HG02759 (cell line): ENCODE measurements around the gene LTBP3.
"Not testable (repeated sequence)": the region's sequence is repeated elsewhere in the genome, so short reads cannot be mapped to it uniquely, and the experiment has no call there.

Source experiments
- ATAC-seq: cut with Tn5 transposase; IDR thresholded peaks from one replicate; pipeline ENCODE4 v1.9.1; 2021; ENCODE audit warnings: mild to moderate bottlenecking, moderate library complexity; ENCODE audit not compliant: unreplicated experiment

Gene LTBP3

GRCh38 chr11:65538232-65538914 lies 19.8 kb downstream of the LTBP3 start:
- no peak for ATAC-seq

DNA sequence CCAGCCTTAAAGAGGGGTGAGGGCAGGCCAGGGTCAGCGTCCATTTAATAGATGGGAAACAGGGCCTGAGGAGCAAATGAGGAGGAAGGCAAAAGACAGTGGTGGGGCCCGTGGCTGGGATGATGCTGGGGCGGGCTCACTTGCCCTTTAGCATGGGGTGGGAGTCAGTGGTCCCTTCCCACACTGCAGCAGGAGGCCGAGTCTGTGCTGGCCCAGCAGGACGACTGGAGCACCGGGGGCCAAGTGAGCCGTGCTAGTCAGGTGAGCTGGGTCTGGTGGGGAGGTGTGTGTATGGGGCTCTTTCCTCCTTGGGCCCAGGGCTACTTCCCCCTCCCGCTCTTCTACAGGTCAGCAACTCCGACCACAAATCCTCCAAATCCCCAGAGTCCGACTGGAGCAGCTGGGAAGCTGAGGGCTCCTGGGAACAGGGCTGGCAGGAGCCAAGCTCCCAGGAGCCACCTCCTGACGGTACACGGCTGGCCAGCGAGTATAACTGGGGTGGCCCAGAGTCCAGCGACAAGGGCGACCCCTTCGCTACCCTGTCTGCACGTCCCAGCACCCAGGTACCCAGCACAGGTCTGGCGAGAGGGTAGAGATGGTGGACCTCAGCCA lies 20.4 kb downstream of the LTBP3 start:
- ATAC-seq: no peak

- ATAC-seq: no peak
These were observed 20.9 kb downstream of the LTBP3 start for GRCh38 chr11:65537296-65537597.

GRCh38 chr11:65536412-65537295 lies 21.5 kb downstream of the LTBP3 start:
- no peak for ATAC-seq

- ATAC-seq: no peak
These were observed 23.1 kb downstream of the LTBP3 start for GRCh38 chr11:65535102-65535501.

GRCh38 chr11:65532388-65533064 lies 25.6 kb downstream of the LTBP3 start:
- ATAC-seq: no peak

- no peak for ATAC-seq
These were observed 28.0 kb downstream of the LTBP3 start for GRCh38 chr11:65530157-65530496.

- ATAC-seq: no peak
These were observed 28.5 kb downstream of the LTBP3 start for GRCh38 chr11:65529475-65530156.

- ATAC-seq: no peak
These were observed 29.3 kb downstream of the LTBP3 start for GRCh38 chr11:65528819-65529350.

- ATAC-seq: no peak
These were observed 31.4 kb downstream of the LTBP3 start for GRCh38 chr11:65526744-65527143.

DNA sequence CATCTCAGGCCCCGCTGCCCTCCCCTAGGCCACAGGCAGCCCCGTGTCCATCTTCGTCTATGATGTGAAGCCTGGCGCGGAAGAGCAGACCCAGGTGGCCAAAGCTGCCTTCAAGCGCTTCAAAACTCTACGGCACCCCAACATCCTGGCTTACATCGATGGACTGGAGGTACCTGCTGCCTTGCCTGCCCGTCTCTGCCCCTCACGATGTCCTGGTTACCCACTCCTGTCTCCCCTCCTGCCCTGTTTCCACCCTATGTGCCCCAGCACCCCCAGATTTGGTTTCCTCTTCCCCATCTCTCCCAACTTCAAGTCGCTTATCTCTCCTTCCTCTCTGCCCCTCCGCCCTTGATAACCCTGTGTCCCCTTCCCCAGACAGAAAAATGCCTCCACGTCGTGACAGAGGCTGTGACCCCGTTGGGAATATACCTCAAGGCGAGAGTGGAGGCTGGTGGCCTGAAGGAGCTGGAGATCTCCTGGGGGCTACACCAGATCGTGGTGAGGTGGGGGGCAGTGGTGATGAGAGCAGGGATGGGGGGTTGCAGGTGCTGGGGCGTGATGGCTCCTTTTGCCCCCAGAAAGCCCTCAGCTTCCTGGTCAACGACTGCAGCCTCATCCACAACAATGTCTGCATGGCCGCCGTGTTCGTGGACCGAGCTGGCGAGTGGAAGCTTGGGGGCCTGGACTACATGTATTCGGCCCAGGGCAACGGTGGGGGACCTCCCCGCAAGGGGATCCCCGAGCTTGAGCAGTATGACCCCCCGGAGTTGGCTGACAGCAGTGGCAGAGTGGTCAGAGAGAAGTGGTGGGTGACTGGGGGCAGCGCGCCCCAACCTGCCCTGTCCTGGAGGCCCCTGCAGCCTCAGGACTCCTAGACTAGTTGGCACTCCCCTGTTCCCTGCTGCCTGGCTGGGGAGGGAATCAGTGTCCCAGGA lies 32.3 kb downstream of the LTBP3 start:
- no peak for ATAC-seq

GRCh38 chr11:65524741-65525545 lies 33.2 kb downstream of the LTBP3 start, which contains the start of gene SCYL1:
Gene SCYL1, plus strand, starts transcription at chr11:65525083. Its CDS starts 71 bp downstream, at chr11:65525154.
- peak; percentile 68 for ATAC-seq

DNA sequence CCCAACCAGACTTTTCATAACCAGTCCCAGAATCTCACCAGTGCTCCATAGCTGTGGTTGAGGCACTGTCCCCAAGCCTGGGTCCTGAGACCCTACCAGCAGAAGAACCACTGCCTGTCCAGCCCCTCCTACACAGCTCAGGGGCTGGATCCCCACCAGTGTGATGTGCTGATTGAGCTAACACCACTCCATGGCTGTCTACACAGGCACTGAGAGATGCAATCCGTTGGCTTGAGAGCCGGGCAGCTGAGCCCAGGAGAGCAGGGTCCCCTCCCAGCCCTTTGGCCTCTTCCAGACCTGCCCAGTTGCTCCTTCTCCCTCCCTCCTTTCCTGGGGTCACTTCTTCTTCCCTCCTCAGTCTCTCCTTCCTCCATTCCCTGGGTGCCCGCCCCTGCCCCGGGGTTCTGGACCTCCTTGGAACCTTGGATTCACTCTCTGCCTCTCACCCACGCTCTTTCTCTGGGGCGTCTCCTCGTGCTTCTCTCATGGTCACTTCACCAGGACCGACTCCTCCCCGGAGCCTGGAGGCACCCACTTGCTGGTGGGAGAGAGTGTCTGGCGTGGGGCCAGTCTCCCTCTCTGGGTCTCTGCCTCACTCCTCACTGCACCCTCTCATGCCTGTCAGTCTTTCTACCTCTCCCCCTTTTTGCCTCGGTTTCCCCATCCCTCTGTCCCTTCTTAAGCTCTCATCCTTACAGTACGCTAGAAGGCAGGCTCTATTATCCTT lies 34.0 kb downstream of the LTBP3 start:
- ATAC-seq: peak; percentile 24

DNA sequence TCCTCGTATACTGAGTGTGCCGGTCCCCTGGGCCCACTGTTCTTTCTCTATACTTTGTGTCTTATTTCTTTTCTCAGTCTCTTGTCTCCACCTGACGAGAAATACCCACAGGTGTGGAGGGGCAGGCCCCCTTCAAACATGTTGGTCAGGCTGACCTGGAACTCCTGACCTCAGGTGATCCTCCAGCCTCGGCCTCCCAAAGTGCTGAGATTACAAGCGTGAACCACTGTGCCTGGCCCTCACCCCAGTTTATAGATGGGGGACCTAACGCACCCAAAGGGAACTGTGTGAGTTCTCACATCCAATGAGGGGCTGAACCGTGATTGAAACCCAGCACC lies 34.6 kb downstream of the LTBP3 start:
- ATAC-seq: not testable (repeated sequence)

- not testable (repeated sequence) for ATAC-seq
These were observed 35.2 kb downstream of the LTBP3 start for GRCh38 chr11:65522718-65523630.

- ATAC-seq: not testable (repeated sequence)
These were observed 36.2 kb downstream of the LTBP3 start for GRCh38 chr11:65521777-65522521.
